B cell (primary cell): Measurements from ENCODE around the gene ZNF146. TPM values are rescaled to one million over a fixed set of nuclear protein-coding genes. Genes with fewer than 3 reads are reported as not detected.

Source experiments
- ATAC-seq: fragments of 200-7000 bp; cut with Tn5 transposase; one replicate; pipeline ENCODE4 v1.10.0; 2021; ENCODE audit warnings: low read depth, mild to moderate bottlenecking, moderate number of reproducible peaks, moderate library complexity
- CTCF ChIA-PET: fragments of 350-600 bp; sonication (Branson Sonifier 250); formaldehyde crosslinking; loops from one replicate; lab custom pipeline; 2021; ENCODE audit warnings: antibody characterized with exemption, inconsistent platforms; lab: Charles Lee
- POLR2A ChIA-PET: fragments of 350-600 bp; sonication (Branson Sonifier 250); formaldehyde crosslinking; loops from one replicate; lab custom pipeline; 2021; ENCODE audit warnings: antibody characterized with exemption; lab: Charles Lee
- DNase-seq: peaks from one replicate; pipeline ENCODE4 v3.0.0; 2013
- H2AFZ ChIP-seq: 2 replicates; pipeline ENCODE4 v1.6.1; 2012; ENCODE audit warnings: mild to moderate bottlenecking, low read depth, low read length; ENCODE audit not compliant: insufficient read depth, poor library complexity, severe bottlenecking
- H3K27ac ChIP-seq, 2 donors: 1 replicate in 1 of 2; 2 replicates in 1 of 2; pipeline ENCODE4 v1.5.1; 2012 to 2013; ENCODE audit warnings: low read length in 2 of 2, mild to moderate bottlenecking in 2 of 2, moderate library complexity in 1 of 2
- H3K27me3 ChIP-seq, 4 experiments: fragments of 200-600 bp in 1 of 4; sonication (generic) in 1 of 4; replicated peaks in 1 of 4; 1 replicate in 2 of 4; 2 replicates in 2 of 4; pipeline versions ENCODE4 v1.6.1 to v1.7.0; 2013 to 2016; ENCODE audit warnings: low read length in 3 of 4, mild to moderate bottlenecking in 2 of 4, mixed read lengths in 1 of 4, moderate library complexity in 1 of 4; ENCODE audit not compliant: insufficient read depth in 4 of 4, control insufficient read depth in 3 of 4; ENCODE audit errors: control extremely low read depth in 1 of 4
- H3K36me3 ChIP-seq, 2 experiments: replicated peaks in 1 of 2; 1 replicate in 1 of 2; 2 replicates in 1 of 2; pipeline versions ENCODE4 v1.6.1 to v1.7.1; 2013; ENCODE audit warnings: low read length in 1 of 2; ENCODE audit not compliant: insufficient read depth in 2 of 2, control insufficient read depth in 1 of 2; ENCODE audit errors: control extremely low read depth in 1 of 2, extremely low read depth in 1 of 2
- H3K4me1 ChIP-seq, 2 donors: fragments of 200-600 bp in 1 of 2; sonication (generic) in 1 of 2; 1 replicate in 1 of 2; 2 replicates in 1 of 2; pipeline versions ENCODE4 v1.5.1 to v1.6.1; 2013 to 2017; ENCODE audit warnings: low read length in 2 of 2; ENCODE audit not compliant: control insufficient read depth in 2 of 2, insufficient read depth in 2 of 2
- H3K4me2 ChIP-seq: replicated peaks from 2 replicates; pipeline ENCODE3; 2012; ENCODE audit warnings: mild to moderate bottlenecking, low read depth, low read length; ENCODE audit not compliant: poor library complexity, severe bottlenecking
- H3K4me3 ChIP-seq, 5 experiments: fragments of 200-600 bp in 1 of 5; sonication (generic) in 1 of 5; 1 replicate in 3 of 5; 2 replicates in 2 of 5; pipeline versions ENCODE4 v1.5.1 to v1.7.0; 2011 to 2016; ENCODE audit warnings: low read length in 4 of 5, mild to moderate bottlenecking in 4 of 5, low read depth in 2 of 5, control low read depth in 1 of 5, moderate library complexity in 1 of 5; ENCODE audit not compliant: insufficient read depth in 1 of 5; ENCODE audit errors: control extremely low read depth in 1 of 5, extremely low read depth in 1 of 5
- H3K79me2 ChIP-seq: fragments of 200-600 bp; sonication (generic); one replicate; pipeline ENCODE4 v1.6.0; 2016; ENCODE audit warnings: low read length; ENCODE audit not compliant: control insufficient read depth, insufficient read depth
- H3K9ac ChIP-seq: fragments of 200-600 bp; sonication (generic); 2 replicates; pipeline ENCODE4 v1.6.1; 2017; ENCODE audit warnings: mild to moderate bottlenecking, low read length, moderate library complexity
- H3K9me3 ChIP-seq, 3 donors: one replicate each; pipeline versions ENCODE4 v1.6.1 to v1.7.1; 2013; ENCODE audit warnings: low read length in 2 of 3; ENCODE audit not compliant: control insufficient read depth in 2 of 3, insufficient read depth in 1 of 3; ENCODE audit errors: control extremely low read depth in 1 of 3
- H4K20me1 ChIP-seq: 2 replicates; pipeline ENCODE4 v1.6.0; 2012; ENCODE audit warnings: mild to moderate bottlenecking, low read length; ENCODE audit not compliant: insufficient read depth, control insufficient read depth, poor library complexity, severe bottlenecking
- H3K27ac Mint-ChIP-seq: one replicate; pipeline ENCODE4 v1.8.0; 2021; ENCODE audit warnings: mixed read lengths
- H3K27me3 Mint-ChIP-seq: one replicate; pipeline ENCODE4 v1.8.0; 2021; ENCODE audit warnings: mixed read lengths
- H3K4me1 Mint-ChIP-seq: one replicate; pipeline ENCODE4 v1.8.0; 2021; ENCODE audit warnings: mixed read lengths
- H3K4me3 Mint-ChIP-seq: one replicate; pipeline ENCODE4 v1.8.0; 2021; ENCODE audit warnings: mixed read lengths
- H3K9me3 Mint-ChIP-seq: one replicate; pipeline ENCODE4 v1.8.0; 2022; ENCODE audit warnings: mixed read lengths; ENCODE audit not compliant: insufficient read depth
- EZH2 ChIP-seq: IDR thresholded peaks from 2 replicates; pipeline ENCODE4 v1.6.1; 2012; ENCODE audit warnings: borderline replicate concordance, low read depth, mild to moderate bottlenecking, moderate library complexity, low read length; ENCODE audit not compliant: insufficient read depth, poor library complexity, severe bottlenecking
- WGBS: methylation state at CpG from one replicate; pipeline ENCODE4 v1.1.5; 2013; ENCODE audit warnings: missing lambda C conversion rate; ENCODE audit not compliant: insufficient coverage; 5-methylcytosine and 5-hydroxymethylcytosine counted together
- intact Hi-C: fragments of 100-400 bp; cut with micrococcal nuclease; formaldehyde crosslinking; loops from one replicate; pipeline ENCODE4 v1.10.0; 2022
- polyA plus RNA-seq: library from polyadenylated mRNA; depleted of rRNA; stranded (reverse); fragments of >200 nt; gene quantifications from 2 replicates; pipeline ENCODE4 v1.2.3, GENCODE V29; 2012
- total RNA-seq, 2 donors: library from RNA; stranded (reverse); fragments of 120-200 nt in 1 of 2; gene quantifications; 1 replicate in 1 of 2; 2 replicates in 1 of 2; pipeline versions ENCODE4 v1.2.3 to v1.2.4, GENCODE V29; 2013 to 2022
- TF ChIP-seq, protein P1 (sequence below): fragments of 200-600 bp; IDR thresholded peaks from one replicate; pipeline ENCODE4 v1.8.0; 2022; ENCODE audit warnings: antibody characterized with exemption, mild to moderate bottlenecking

The ZNF146 gene
- total and polyA plus RNA-seq, 2 donors (not counting 1 experiment from before 2014, with no cell fraction given): 21.9 to 62.2 TPM

GRCh38 chr19:36245210-36246005 is 30.5 kb downstream of the ZNF146 start:
- H3K4me2 ChIP-seq: peak overlapping the region; percentile 44
- no peaks in the 10 kb centered on the region for H3K36me3 ChIP-seq
- Mint-ChIP-seq H3K27me3 (peaks cover 4% of the 10 kb centered on the region), H3K9me3 (peaks cover 12% of the 10 kb centered on the region), H3K4me3 (no peak overlapping the region), H3K4me1 (peaks cover 4% of the 10 kb centered on the region), H3K27ac (no peak overlapping the region)
- no peak for DNase-seq
- POLR2A ChIA-PET: no interaction called here
- peaks cover 0 to 6% of the 10 kb centered on the region in 2 donors for H3K4me1 ChIP-seq
- 22% methylated on average over 63 of the region's 63 CpGs for WGBS
- TF ChIP-seq, protein P1, sequence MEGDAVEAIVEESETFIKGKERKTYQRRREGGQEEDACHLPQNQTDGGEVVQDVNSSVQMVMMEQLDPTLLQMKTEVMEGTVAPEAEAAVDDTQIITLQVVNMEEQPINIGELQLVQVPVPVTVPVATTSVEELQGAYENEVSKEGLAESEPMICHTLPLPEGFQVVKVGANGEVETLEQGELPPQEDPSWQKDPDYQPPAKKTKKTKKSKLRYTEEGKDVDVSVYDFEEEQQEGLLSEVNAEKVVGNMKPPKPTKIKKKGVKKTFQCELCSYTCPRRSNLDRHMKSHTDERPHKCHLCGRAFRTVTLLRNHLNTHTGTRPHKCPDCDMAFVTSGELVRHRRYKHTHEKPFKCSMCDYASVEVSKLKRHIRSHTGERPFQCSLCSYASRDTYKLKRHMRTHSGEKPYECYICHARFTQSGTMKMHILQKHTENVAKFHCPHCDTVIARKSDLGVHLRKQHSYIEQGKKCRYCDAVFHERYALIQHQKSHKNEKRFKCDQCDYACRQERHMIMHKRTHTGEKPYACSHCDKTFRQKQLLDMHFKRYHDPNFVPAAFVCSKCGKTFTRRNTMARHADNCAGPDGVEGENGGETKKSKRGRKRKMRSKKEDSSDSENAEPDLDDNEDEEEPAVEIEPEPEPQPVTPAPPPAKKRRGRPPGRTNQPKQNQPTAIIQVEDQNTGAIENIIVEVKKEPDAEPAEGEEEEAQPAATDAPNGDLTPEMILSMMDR: no peak
- ATAC-seq: no peak
- H2AFZ ChIP-seq: no peak overlapping the region
- H3K27ac ChIP-seq: no peak overlapping the region
- intact Hi-C loops: no loop called here
- CTCF ChIA-PET: no interaction called here
- H3K4me3 ChIP-seq: peak overlapping the region in 2 of 5 experiments; percentile 23 to 33
- no peak overlapping the region for H3K9ac ChIP-seq
- H3K27me3 ChIP-seq: peaks cover 0 to 4% (median 2%) of the 10 kb centered on the region in 4 experiments
- no peaks in the 10 kb centered on the region for H3K79me2 ChIP-seq
- H4K20me1 ChIP-seq: no peaks in the 10 kb centered on the region
- peaks cover 1 to 55% (median 12%) of the 10 kb centered on the region in 3 donors for H3K9me3 ChIP-seq

GRCh38 chr19:36246006-36246481 is 31.1 kb downstream of the ZNF146 start:
- H3K36me3 ChIP-seq: no peaks in the 10 kb centered on the region
- H3K27me3 Mint-ChIP-seq: peaks cover 4% of the 10 kb centered on the region
- ATAC-seq (no peak), DNase-seq (no peak)
- intact Hi-C loops: no loop called here
- H3K9ac ChIP-seq: no peak overlapping the region
- peak overlapping the region; percentile 44 for H3K4me2 ChIP-seq
- no peaks in the 10 kb centered on the region for H3K79me2 ChIP-seq
- no peak overlapping the region for H2AFZ ChIP-seq
- peak overlapping the region; percentile 48 for H3K4me3 Mint-ChIP-seq
- H3K27ac Mint-ChIP-seq: no peak overlapping the region
- CTCF ChIA-PET: no interaction called here
- POLR2A ChIA-PET: no interaction called here
- peaks cover 1 to 48% (median 12%) of the 10 kb centered on the region in 3 donors for H3K9me3 ChIP-seq
- peaks cover 12% of the 10 kb centered on the region for H3K9me3 Mint-ChIP-seq
- H3K27me3 ChIP-seq: peaks cover 0 to 4% (median 2%) of the 10 kb centered on the region in 4 experiments
- H3K4me1 Mint-ChIP-seq: peaks cover 4% of the 10 kb centered on the region
- H3K27ac ChIP-seq: no peak overlapping the region
- H4K20me1 ChIP-seq: no peaks in the 10 kb centered on the region
- H3K4me3 ChIP-seq: no peak overlapping the region
- TF ChIP-seq, protein P1: no peak
- no peak for TF ChIP-seq EZH2
- WGBS: 61% methylated on average over 27 of the region's 29 CpGs
- peaks cover 0 to 6% of the 10 kb centered on the region in 2 donors for H3K4me1 ChIP-seq
